Panc1 (cell line): Measurements from ENCODE around the gene SLC12A7.

Experiments
- POLR2AphosphoS5 ChIP-seq: IDR thresholded peaks from 2 replicates; pipeline ENCODE4 v1.6.1; 2012; ENCODE audit warnings: mild to moderate bottlenecking, low read depth, low read length, moderate library complexity
- SIN3A ChIP-seq: IDR thresholded peaks from 2 replicates; pipeline ENCODE4 v1.6.1; 2012; ENCODE audit warnings: low read depth, mild to moderate bottlenecking, low read length, moderate library complexity, borderline replicate concordance; ENCODE audit not compliant: insufficient read depth
- TCF7L2 ChIP-seq: IDR thresholded peaks from 2 replicates; pipeline ENCODE4 v1.6.1; 2011; ENCODE audit warnings: mild to moderate bottlenecking, low read depth, low read length, inconsistent platforms
- TF ChIP-seq, protein P1 (sequence below): fragments of 450-650 bp; IDR thresholded peaks from 2 replicates; pipeline ENCODE4 v1.5.1; 2017; ENCODE audit warnings: mild to moderate bottlenecking
- TF ChIP-seq, protein P2 (sequence below), 2 experiments: IDR thresholded peaks; 2 replicates each; pipeline ENCODE4 v1.6.1; 2011 to 2012; ENCODE audit warnings: low read depth in 2 of 2, control low read depth in 1 of 2, low read length in 1 of 2, mild to moderate bottlenecking in 1 of 2, moderate library complexity in 1 of 2; ENCODE audit not compliant: insufficient read depth in 1 of 2

DNA sequence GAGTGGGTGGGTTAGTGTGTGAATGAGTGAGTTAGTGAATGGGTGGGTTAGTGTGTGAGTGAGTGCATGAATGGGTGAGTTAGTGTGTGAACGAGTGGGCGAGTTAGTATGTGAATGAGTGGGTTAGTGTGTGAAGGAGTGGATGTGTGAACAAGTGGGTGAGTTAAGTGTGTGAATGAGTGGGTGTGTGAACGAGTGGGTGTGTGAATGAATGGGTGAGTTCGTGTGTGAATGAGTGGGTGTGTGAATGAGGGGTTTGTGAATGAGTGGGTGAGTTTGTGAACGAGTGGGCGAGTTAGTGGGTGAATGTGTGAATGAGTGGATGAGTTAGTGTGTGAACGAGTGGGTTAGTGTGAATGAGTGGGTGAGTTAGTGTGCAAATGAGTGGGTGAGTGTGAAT, 69.2 kb downstream of the SLC12A7 start:
- TF ChIP-seq SIN3A (no peak), POLR2AphosphoS5 (no peak), TCF7L2 (no peak)
- TF ChIP-seq, protein P1, sequence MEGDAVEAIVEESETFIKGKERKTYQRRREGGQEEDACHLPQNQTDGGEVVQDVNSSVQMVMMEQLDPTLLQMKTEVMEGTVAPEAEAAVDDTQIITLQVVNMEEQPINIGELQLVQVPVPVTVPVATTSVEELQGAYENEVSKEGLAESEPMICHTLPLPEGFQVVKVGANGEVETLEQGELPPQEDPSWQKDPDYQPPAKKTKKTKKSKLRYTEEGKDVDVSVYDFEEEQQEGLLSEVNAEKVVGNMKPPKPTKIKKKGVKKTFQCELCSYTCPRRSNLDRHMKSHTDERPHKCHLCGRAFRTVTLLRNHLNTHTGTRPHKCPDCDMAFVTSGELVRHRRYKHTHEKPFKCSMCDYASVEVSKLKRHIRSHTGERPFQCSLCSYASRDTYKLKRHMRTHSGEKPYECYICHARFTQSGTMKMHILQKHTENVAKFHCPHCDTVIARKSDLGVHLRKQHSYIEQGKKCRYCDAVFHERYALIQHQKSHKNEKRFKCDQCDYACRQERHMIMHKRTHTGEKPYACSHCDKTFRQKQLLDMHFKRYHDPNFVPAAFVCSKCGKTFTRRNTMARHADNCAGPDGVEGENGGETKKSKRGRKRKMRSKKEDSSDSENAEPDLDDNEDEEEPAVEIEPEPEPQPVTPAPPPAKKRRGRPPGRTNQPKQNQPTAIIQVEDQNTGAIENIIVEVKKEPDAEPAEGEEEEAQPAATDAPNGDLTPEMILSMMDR, result no peak
- TF ChIP-seq, protein P2, sequence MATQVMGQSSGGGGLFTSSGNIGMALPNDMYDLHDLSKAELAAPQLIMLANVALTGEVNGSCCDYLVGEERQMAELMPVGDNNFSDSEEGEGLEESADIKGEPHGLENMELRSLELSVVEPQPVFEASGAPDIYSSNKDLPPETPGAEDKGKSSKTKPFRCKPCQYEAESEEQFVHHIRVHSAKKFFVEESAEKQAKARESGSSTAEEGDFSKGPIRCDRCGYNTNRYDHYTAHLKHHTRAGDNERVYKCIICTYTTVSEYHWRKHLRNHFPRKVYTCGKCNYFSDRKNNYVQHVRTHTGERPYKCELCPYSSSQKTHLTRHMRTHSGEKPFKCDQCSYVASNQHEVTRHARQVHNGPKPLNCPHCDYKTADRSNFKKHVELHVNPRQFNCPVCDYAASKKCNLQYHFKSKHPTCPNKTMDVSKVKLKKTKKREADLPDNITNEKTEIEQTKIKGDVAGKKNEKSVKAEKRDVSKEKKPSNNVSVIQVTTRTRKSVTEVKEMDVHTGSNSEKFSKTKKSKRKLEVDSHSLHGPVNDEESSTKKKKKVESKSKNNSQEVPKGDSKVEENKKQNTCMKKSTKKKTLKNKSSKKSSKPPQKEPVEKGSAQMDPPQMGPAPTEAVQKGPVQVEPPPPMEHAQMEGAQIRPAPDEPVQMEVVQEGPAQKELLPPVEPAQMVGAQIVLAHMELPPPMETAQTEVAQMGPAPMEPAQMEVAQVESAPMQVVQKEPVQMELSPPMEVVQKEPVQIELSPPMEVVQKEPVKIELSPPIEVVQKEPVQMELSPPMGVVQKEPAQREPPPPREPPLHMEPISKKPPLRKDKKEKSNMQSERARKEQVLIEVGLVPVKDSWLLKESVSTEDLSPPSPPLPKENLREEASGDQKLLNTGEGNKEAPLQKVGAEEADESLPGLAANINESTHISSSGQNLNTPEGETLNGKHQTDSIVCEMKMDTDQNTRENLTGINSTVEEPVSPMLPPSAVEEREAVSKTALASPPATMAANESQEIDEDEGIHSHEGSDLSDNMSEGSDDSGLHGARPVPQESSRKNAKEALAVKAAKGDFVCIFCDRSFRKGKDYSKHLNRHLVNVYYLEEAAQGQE (IDR thresholded peaks at IDR 0.05; ENCODE audit: insufficient read depth in 1 of 2, low read depth in 2 of 2, low read length in 1 of 2), result no peak
